SK-N-SH treated with all-trans-retinoic acid at 6 μM for 48 hours (cell line): Measurements from ENCODE around the gene DOCK4.

Experiments used
- ATAC-seq: fragments of 200-7000 bp; cut with Tn5 transposase; 3 replicates; pipeline ENCODE4 v1.9.1; 2020; ENCODE audit warnings: mild to moderate bottlenecking, moderate library complexity
- ARNTL ChIP-seq: fragments of 450-650 bp; formaldehyde crosslinking; IDR thresholded peaks from 2 replicates; pipeline ENCODE4 v1.5.0; 2020; ENCODE audit warnings: low read depth, mild to moderate bottlenecking, moderate library complexity, borderline replicate concordance
- BACH2 ChIP-seq: fragments of 250-450 bp; sonication (Bioruptor Pico); IDR thresholded peaks from 2 replicates; pipeline ENCODE4 v1.9.0; 2021; ENCODE audit warnings: mild to moderate bottlenecking, borderline replicate concordance
- CSDC2 ChIP-seq: fragments of 250-450 bp; sonication (Bioruptor Pico); IDR thresholded peaks from 2 replicates; pipeline ENCODE4 v1.5.0; 2020; ENCODE audit warnings: mild to moderate bottlenecking, moderate library complexity
- ESRRG ChIP-seq: fragments of 250-450 bp; sonication (Bioruptor Pico); IDR thresholded peaks from 2 replicates; pipeline ENCODE4 v1.6.1; 2021; ENCODE audit warnings: mild to moderate bottlenecking
- GLIS3 ChIP-seq: fragments of 250-450 bp; sonication (Bioruptor Pico); IDR thresholded peaks from 2 replicates; pipeline ENCODE4 v1.5.0; 2020; ENCODE audit warnings: mild to moderate bottlenecking, moderate library complexity
- ISL1 ChIP-seq: fragments of 250-450 bp; sonication (Bioruptor Pico); IDR thresholded peaks from 2 replicates; pipeline ENCODE4 v2.1.2; 2022; ENCODE audit warnings: mild to moderate bottlenecking, moderate library complexity
- PPARA ChIP-seq: fragments of 250-450 bp; sonication (Bioruptor Pico); IDR thresholded peaks from 2 replicates; pipeline ENCODE4 v1.5.0; 2020; ENCODE audit warnings: mild to moderate bottlenecking, borderline replicate concordance
- RARB ChIP-seq: fragments of 250-450 bp; sonication (Bioruptor Pico); IDR thresholded peaks from 2 replicates; pipeline ENCODE4 v1.8.0; 2021; ENCODE audit warnings: mild to moderate bottlenecking, moderate library complexity
- TCF4 ChIP-seq: fragments of 250-450 bp; sonication (Bioruptor Pico); IDR thresholded peaks from 2 replicates; pipeline ENCODE4 v1.8.0; 2021; ENCODE audit warnings: mild to moderate bottlenecking, moderate library complexity, borderline replicate concordance
- ZC3H10 ChIP-seq: fragments of 250-450 bp; sonication (Bioruptor Pico); IDR thresholded peaks from 2 replicates; pipeline ENCODE4 v1.5.1; 2021; ENCODE audit warnings: mild to moderate bottlenecking, moderate library complexity
- ZFP3 ChIP-seq: fragments of 250-450 bp; sonication (Bioruptor Pico); IDR thresholded peaks from 2 replicates; pipeline ENCODE4 v1.5.0; 2020; ENCODE audit warnings: mild to moderate bottlenecking, moderate library complexity
- ZFP30 ChIP-seq: fragments of 450-650 bp; formaldehyde crosslinking; IDR thresholded peaks from 2 replicates; pipeline ENCODE4 v1.5.0; 2022; ENCODE audit warnings: mild to moderate bottlenecking, moderate library complexity
- ZNF565 ChIP-seq: fragments of 450-650 bp; formaldehyde crosslinking; conservative IDR thresholded peaks from 2 replicates; pipeline ENCODE4 v1.5.0; 2020; ENCODE audit warnings: low read depth, mild to moderate bottlenecking, moderate library complexity
- ZNF70 ChIP-seq: fragments of 450-650 bp; formaldehyde crosslinking; IDR thresholded peaks from 2 replicates; pipeline ENCODE4 v1.5.0; 2020; ENCODE audit warnings: mild to moderate bottlenecking, moderate library complexity
- ZNF8 ChIP-seq: fragments of 450-650 bp; formaldehyde crosslinking; IDR thresholded peaks from 2 replicates; pipeline ENCODE4 v1.5.0; 2020; ENCODE audit warnings: mild to moderate bottlenecking, moderate library complexity
- TF ChIP-seq, protein P1 (sequence below): fragments of 250-450 bp; sonication (Bioruptor Pico); IDR thresholded peaks from 2 replicates; pipeline ENCODE4 v1.5.1; 2020; ENCODE audit warnings: low read depth, mild to moderate bottlenecking, moderate library complexity
- TF ChIP-seq, protein P2 (sequence below): fragments of 250-450 bp; sonication (Bioruptor Pico); IDR thresholded peaks from 2 replicates; pipeline ENCODE4 v1.8.0; 2021; ENCODE audit warnings: low read depth, mild to moderate bottlenecking, moderate library complexity, borderline replicate concordance
- TF ChIP-seq, protein P3 (sequence below): fragments of 250-450 bp; sonication (Bioruptor Pico); IDR thresholded peaks from 2 replicates; pipeline ENCODE4 v1.5.1; 2021; ENCODE audit warnings: mild to moderate bottlenecking, moderate library complexity
- TF ChIP-seq, protein P4 (sequence below): fragments of 250-450 bp; sonication (Bioruptor Pico); IDR thresholded peaks from 2 replicates; pipeline ENCODE4 v1.5.0; 2020; ENCODE audit warnings: mild to moderate bottlenecking, moderate library complexity
- TF ChIP-seq, protein P5 (sequence below): fragments of 250-450 bp; sonication (Bioruptor Pico); IDR thresholded peaks from 2 replicates; pipeline ENCODE4 v1.8.0; 2020; ENCODE audit warnings: mild to moderate bottlenecking, moderate library complexity, borderline replicate concordance

Gene DOCK4

DNA sequence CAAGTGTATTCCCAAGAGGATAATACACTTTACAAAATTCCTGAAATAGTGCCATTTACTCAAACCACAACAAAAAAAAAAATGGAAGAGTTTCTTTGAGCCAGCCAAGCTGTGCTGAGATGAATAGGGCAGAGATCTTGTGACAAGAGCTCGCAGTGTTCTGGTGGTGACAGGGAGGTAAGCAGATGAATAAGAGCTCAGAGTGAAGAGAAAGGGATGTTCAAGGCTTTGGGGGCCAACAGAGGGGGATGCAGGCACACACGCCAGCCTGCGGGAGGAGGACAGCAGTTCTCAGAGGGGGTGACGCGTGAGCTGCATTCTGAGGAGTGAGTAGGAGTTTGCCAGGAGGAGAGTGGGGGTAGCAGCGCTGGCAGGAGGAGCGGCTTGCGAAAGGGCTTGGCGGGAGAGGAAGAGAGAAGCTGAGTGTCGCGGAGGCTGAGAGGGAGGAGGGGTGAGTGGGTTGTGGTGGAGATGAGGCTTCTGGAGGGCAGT, 449.5 kb downstream of the DOCK4 start:
- no peak for ATAC-seq

DNA sequence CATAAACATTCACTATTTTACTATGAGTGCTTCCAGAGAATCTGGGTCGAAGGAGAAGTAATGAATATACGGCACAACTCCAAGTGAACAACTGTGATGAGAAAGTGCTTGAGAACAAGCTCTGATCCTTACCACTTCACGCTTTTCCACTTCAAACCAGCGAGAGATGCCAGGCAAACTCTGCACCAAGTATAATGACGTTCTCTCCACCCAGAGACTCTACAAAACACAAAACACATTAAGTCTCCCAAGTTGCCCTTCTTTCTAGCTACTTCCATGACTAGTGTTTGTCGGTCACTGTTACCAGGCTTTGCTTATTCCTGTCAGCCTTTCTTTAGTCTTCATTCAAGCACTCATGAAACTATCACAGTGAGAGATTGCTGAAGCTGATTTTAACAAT, 450.8 kb downstream of the DOCK4 start:
- TF ChIP-seq ZC3H10 (CRISPR knock-in tag), result no peak
- TF ChIP-seq, protein P1, sequence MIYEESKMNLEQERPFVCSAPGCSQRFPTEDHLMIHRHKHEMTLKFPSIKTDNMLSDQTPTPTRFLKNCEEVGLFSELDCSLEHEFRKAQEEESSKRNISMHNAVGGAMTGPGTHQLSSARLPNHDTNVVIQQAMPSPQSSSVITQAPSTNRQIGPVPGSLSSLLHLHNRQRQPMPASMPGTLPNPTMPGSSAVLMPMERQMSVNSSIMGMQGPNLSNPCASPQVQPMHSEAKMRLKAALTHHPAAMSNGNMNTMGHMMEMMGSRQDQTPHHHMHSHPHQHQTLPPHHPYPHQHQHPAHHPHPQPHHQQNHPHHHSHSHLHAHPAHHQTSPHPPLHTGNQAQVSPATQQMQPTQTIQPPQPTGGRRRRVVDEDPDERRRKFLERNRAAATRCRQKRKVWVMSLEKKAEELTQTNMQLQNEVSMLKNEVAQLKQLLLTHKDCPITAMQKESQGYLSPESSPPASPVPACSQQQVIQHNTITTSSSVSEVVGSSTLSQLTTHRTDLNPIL, result no peak
- no peak for TF ChIP-seq ZNF565 (CRISPR knock-in tag)
- TF ChIP-seq, protein P2, sequence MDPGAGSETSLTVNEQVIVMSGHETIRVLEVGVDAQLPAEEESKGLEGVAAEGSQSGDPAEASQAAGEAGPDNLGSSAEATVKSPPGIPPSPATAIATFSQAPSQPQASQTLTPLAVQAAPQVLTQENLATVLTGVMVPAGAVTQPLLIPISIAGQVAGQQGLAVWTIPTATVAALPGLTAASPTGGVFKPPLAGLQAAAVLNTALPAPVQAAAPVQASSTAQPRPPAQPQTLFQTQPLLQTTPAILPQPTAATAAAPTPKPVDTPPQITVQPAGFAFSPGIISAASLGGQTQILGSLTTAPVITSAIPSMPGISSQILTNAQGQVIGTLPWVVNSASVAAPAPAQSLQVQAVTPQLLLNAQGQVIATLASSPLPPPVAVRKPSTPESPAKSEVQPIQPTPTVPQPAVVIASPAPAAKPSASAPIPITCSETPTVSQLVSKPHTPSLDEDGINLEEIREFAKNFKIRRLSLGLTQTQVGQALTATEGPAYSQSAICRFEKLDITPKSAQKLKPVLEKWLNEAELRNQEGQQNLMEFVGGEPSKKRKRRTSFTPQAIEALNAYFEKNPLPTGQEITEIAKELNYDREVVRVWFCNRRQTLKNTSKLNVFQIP, result no peak
- no peak for TF ChIP-seq ESRRG
- TF ChIP-seq ZNF8 (CRISPR knock-in tag), result no peak
- no peak for TF ChIP-seq ZNF70
- TF ChIP-seq ZFP3, result no peak
- no peak for TF ChIP-seq TCF4 (CRISPR knock-in tag)
- TF ChIP-seq, protein P3, sequence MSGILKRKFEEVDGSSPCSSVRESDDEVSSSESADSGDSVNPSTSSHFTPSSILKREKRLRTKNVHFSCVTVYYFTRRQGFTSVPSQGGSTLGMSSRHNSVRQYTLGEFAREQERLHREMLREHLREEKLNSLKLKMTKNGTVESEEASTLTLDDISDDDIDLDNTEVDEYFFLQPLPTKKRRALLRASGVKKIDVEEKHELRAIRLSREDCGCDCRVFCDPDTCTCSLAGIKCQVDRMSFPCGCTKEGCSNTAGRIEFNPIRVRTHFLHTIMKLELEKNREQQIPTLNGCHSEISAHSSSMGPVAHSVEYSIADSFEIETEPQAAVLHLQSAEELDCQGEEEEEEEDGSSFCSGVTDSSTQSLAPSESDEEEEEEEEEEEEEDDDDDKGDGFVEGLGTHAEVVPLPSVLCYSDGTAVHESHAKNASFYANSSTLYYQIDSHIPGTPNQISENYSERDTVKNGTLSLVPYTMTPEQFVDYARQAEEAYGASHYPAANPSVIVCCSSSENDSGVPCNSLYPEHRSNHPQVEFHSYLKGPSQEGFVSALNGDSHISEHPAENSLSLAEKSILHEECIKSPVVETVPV (CRISPR knock-in tag), result no peak
- TF ChIP-seq CSDC2 (CRISPR knock-in tag), result no peak
- no peak for TF ChIP-seq ISL1 (CRISPR knock-in tag)
- no peak for TF ChIP-seq BACH2
- no peak for TF ChIP-seq ZFP30 (CRISPR knock-in tag)
- TF ChIP-seq, protein P4, sequence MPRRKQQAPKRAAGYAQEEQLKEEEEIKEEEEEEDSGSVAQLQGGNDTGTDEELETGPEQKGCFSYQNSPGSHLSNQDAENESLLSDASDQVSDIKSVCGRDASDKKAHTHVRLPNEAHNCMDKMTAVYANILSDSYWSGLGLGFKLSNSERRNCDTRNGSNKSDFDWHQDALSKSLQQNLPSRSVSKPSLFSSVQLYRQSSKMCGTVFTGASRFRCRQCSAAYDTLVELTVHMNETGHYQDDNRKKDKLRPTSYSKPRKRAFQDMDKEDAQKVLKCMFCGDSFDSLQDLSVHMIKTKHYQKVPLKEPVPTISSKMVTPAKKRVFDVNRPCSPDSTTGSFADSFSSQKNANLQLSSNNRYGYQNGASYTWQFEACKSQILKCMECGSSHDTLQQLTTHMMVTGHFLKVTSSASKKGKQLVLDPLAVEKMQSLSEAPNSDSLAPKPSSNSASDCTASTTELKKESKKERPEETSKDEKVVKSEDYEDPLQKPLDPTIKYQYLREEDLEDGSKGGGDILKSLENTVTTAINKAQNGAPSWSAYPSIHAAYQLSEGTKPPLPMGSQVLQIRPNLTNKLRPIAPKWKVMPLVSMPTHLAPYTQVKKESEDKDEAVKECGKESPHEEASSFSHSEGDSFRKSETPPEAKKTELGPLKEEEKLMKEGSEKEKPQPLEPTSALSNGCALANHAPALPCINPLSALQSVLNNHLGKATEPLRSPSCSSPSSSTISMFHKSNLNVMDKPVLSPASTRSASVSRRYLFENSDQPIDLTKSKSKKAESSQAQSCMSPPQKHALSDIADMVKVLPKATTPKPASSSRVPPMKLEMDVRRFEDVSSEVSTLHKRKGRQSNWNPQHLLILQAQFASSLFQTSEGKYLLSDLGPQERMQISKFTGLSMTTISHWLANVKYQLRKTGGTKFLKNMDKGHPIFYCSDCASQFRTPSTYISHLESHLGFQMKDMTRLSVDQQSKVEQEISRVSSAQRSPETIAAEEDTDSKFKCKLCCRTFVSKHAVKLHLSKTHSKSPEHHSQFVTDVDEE, result no peak
- no peak for TF ChIP-seq GLIS3 (CRISPR knock-in tag)
- TF ChIP-seq, protein P5, sequence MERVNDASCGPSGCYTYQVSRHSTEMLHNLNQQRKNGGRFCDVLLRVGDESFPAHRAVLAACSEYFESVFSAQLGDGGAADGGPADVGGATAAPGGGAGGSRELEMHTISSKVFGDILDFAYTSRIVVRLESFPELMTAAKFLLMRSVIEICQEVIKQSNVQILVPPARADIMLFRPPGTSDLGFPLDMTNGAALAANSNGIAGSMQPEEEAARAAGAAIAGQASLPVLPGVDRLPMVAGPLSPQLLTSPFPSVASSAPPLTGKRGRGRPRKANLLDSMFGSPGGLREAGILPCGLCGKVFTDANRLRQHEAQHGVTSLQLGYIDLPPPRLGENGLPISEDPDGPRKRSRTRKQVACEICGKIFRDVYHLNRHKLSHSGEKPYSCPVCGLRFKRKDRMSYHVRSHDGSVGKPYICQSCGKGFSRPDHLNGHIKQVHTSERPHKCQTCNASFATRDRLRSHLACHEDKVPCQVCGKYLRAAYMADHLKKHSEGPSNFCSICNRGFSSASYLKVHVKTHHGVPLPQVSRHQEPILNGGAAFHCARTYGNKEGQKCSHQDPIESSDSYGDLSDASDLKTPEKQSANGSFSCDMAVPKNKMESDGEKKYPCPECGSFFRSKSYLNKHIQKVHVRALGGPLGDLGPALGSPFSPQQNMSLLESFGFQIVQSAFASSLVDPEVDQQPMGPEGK, result no peak
- TF ChIP-seq ARNTL (CRISPR knock-in tag), result no peak
- ATAC-seq, result no peak

More for the DNA sequence above, 449.5 kb downstream of the DOCK4 start:
- TF ChIP-seq, protein P2, result no peak
- TF ChIP-seq ZFP3, result peak; percentile 91
- TF ChIP-seq PPARA (CRISPR knock-in tag), result no peak

DNA sequence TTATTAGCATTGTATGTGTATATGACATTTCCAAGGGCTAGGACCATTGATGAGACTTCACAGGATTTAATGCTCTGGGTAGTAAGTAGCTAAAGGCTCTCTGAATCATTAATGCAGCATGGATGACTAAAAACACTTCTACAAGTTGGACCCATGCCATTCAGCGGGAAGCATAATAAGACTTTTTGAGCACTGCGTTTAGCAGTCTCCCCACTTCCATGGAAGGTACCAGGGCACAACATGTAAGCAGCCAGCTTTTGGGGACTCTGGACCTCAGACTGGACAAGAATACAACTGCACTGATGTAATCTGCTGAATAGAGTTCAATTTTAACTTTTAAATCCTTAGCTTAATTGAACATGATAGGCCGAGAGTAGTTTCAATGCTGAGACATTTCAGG, 452.2 kb downstream of the DOCK4 start:
- ATAC-seq, result no peak; the same call in 2 of the 3 replicates
- TF ChIP-seq RARB (CRISPR knock-in tag) (no peak), ZNF565 (CRISPR knock-in tag) (no peak), ESRRG (no peak), TCF4 (CRISPR knock-in tag) (no peak), ARNTL (CRISPR knock-in tag) (no peak), BACH2 (no peak), ZC3H10 (CRISPR knock-in tag) (no peak), ZNF8 (CRISPR knock-in tag) (no peak), GLIS3 (CRISPR knock-in tag) (no peak)
- TF ChIP-seq, protein P5, result no peak
- TF ChIP-seq, protein P2, result no peak
- TF ChIP-seq, protein P3 (CRISPR knock-in tag), result no peak
